SK-N-SH (cell line): Measurements from ENCODE around the gene PTOV1. TPM values are rescaled to one million over a fixed set of nuclear protein-coding genes. Genes with fewer than 3 reads are reported as not detected.

Experiments
- CTCF ChIA-PET: fragments of 300-600, 350-600 bp; formaldehyde crosslinking; extraction: SDS; loops from one replicate; lab custom pipeline; 2021; lab: Yijun Ruan, JAX
- POLR2A ChIA-PET: fragments of 350-600 bp; sonication (Branson Sonifier 250); formaldehyde crosslinking; extraction: SDS; loops from one replicate; lab custom pipeline; 2020; ENCODE audit warnings: antibody characterized with exemption, inconsistent platforms; lab: Yijun Ruan, JAX
- DNase-seq: peaks from one replicate; pipeline ENCODE4 v3.0.0; 2012
- H2AFZ ChIP-seq: fragments of 200-600 bp; sonication (generic); 2 replicates; pipeline ENCODE4 v1.8.1; 2016; ENCODE audit warnings: antibody characterized with exemption, mild to moderate bottlenecking, low read depth
- H3F3A ChIP-seq: fragments of 200-600 bp; sonication (generic); replicated peaks from 2 replicates; pipeline ENCODE3; 2016; ENCODE audit warnings: antibody characterized with exemption, mild to moderate bottlenecking; ENCODE audit not compliant: insufficient read depth
- H3K27ac ChIP-seq, 2 experiments: fragments of 200-500 bp in 1 of 2; fragments of 200-600 bp in 1 of 2; sonication (Bioruptor generic) in 1 of 2; sonication (generic), shearing (Covaris generic) in 1 of 2; 2 replicates each; pipeline versions ENCODE4 v1.5.1 to v1.6.1; 2014 to 2016; ENCODE audit warnings: low read depth in 2 of 2, inconsistent platforms in 1 of 2, low read length in 1 of 2, mild to moderate bottlenecking in 1 of 2, mixed read lengths in 1 of 2
- H3K27me3 ChIP-seq: fragments of 200-600 bp; sonication (generic), shearing (Covaris generic); 2 replicates; pipeline ENCODE4 v1.6.1; 2016; ENCODE audit warnings: mixed run types; ENCODE audit not compliant: insufficient read depth
- H3K36me3 ChIP-seq, 2 experiments: fragments of 200-500 bp in 1 of 2; fragments of 200-600 bp in 1 of 2; sonication (Bioruptor generic) in 1 of 2; sonication (generic) in 1 of 2; replicated peaks in 1 of 2; 2 replicates each; pipeline versions ENCODE3 to v1.5.1; 2014 to 2016; ENCODE audit warnings: low read length in 1 of 2, mild to moderate bottlenecking in 1 of 2; ENCODE audit not compliant: insufficient read depth in 2 of 2, control insufficient read depth in 1 of 2
- H3K4me1 ChIP-seq, 2 experiments: fragments of 200-500 bp in 1 of 2; fragments of 200-600 bp in 1 of 2; sonication (Bioruptor generic) in 1 of 2; sonication (generic), shearing (Covaris generic) in 1 of 2; 2 replicates each; pipeline versions ENCODE4 v1.5.1 to v1.6.1; 2014 to 2016; ENCODE audit warnings: low read depth in 1 of 2, low read length in 1 of 2, mixed run types in 1 of 2; ENCODE audit not compliant: insufficient read depth in 2 of 2, control insufficient read depth in 1 of 2
- H3K4me2 ChIP-seq: fragments of 200-600 bp; sonication (generic), shearing (Covaris generic); 2 replicates; pipeline ENCODE4 v1.6.1; 2017; ENCODE audit warnings: mixed run types
- H3K4me3 ChIP-seq, 2 experiments: fragments of 200-500 bp in 1 of 2; fragments of 200-600 bp in 1 of 2; sonication (Bioruptor generic) in 1 of 2; sonication (generic), shearing (Covaris generic) in 1 of 2; 2 replicates each; pipeline versions ENCODE4 v1.5.1 to v1.8.1; 2014 to 2016; ENCODE audit warnings: low read depth in 2 of 2, inconsistent platforms in 1 of 2, low read length in 1 of 2, mild to moderate bottlenecking in 1 of 2, mixed read lengths in 1 of 2, moderate library complexity in 1 of 2
- H3K79me2 ChIP-seq: fragments of 200-600 bp; sonication (generic); 2 replicates; pipeline ENCODE4 v1.8.1; 2017; ENCODE audit warnings: mild to moderate bottlenecking; ENCODE audit not compliant: insufficient read depth
- H3K9ac ChIP-seq: fragments of 200-600 bp; sonication (generic); 2 replicates; pipeline ENCODE4 v1.6.1; 2017; ENCODE audit warnings: mixed run types
- H3K9me2 ChIP-seq: fragments of 200-600 bp; sonication (generic); 2 replicates; pipeline ENCODE4 v1.6.1; 2017; ENCODE audit warnings: mixed run types
- H3K9me3 ChIP-seq: fragments of 200-600 bp; sonication (generic); 2 replicates; pipeline ENCODE4 v1.6.1; 2017; ENCODE audit warnings: mixed run types, mild to moderate bottlenecking, moderate library complexity
- H4K20me1 ChIP-seq: fragments of 200-600 bp; sonication (generic); 2 replicates; pipeline ENCODE4 v1.6.1; 2017; ENCODE audit warnings: mild to moderate bottlenecking, mixed run types; ENCODE audit not compliant: insufficient read depth
- EP300 ChIP-seq, 2 experiments: IDR thresholded peaks; 2 replicates each; pipeline versions ENCODE4 v1.4.0 to v1.6.1; 2012; ENCODE audit warnings: borderline replicate concordance in 1 of 2, low read depth in 1 of 2, low read length in 1 of 2
- FOSL2 ChIP-seq: IDR thresholded peaks from 2 replicates; pipeline ENCODE4 v1.4.0; 2012; ENCODE audit warnings: low read depth, mild to moderate bottlenecking, moderate library complexity, borderline replicate concordance
- FOXJ3 ChIP-seq: sonication (generic); formaldehyde crosslinking; IDR thresholded peaks from 2 replicates; pipeline ENCODE4 v1.5.1; 2020; ENCODE audit warnings: mild to moderate bottlenecking, missing genetic modification reagents
- GABPA ChIP-seq: IDR thresholded peaks from 2 replicates; pipeline ENCODE4 v1.4.0; 2012; ENCODE audit warnings: low read depth, mild to moderate bottlenecking
- GATA2 ChIP-seq: sonication (generic); formaldehyde crosslinking; IDR thresholded peaks from 2 replicates; pipeline ENCODE4 v1.5.0; 2020; ENCODE audit warnings: mild to moderate bottlenecking, missing genetic modification reagents
- MEF2A ChIP-seq: IDR thresholded peaks from 2 replicates; pipeline ENCODE4 v1.4.0; 2012; ENCODE audit warnings: low read depth, borderline replicate concordance
- NRF1 ChIP-seq: IDR thresholded peaks from 2 replicates; pipeline ENCODE4 v1.6.1; 2012; ENCODE audit warnings: low read depth, mild to moderate bottlenecking, low read length
- POLR2AphosphoS5 ChIP-seq: IDR thresholded peaks from 2 replicates; pipeline ENCODE4 v1.6.1; 2012; ENCODE audit warnings: low read depth, low read length
- RCOR1 ChIP-seq: fragments of 150-350 bp; IDR thresholded peaks from 2 replicates; pipeline ENCODE4 v1.6.1; 2017; ENCODE audit warnings: antibody characterized with exemption, low read length
- REST ChIP-seq: IDR thresholded peaks from 2 replicates; pipeline ENCODE4 v1.6.1; 2012; ENCODE audit warnings: mild to moderate bottlenecking, low read depth, low read length, moderate library complexity
- RXRA ChIP-seq: IDR thresholded peaks from 2 replicates; pipeline ENCODE4 v1.4.0; 2012; ENCODE audit warnings: low read depth, mild to moderate bottlenecking, borderline replicate concordance
- SIN3A ChIP-seq: IDR thresholded peaks from 2 replicates; pipeline ENCODE4 v1.6.1; 2012; ENCODE audit warnings: low read depth, mild to moderate bottlenecking, low read length, moderate library complexity, borderline replicate concordance
- SMC3 ChIP-seq: IDR thresholded peaks from 2 replicates; pipeline ENCODE4 v1.6.1; 2012; ENCODE audit warnings: low read depth, low read length, improper control_type of control experiment
- TAF1 ChIP-seq: IDR thresholded peaks from 2 replicates; pipeline ENCODE4 v1.6.1; 2012; ENCODE audit warnings: low read depth, mild to moderate bottlenecking, low read length, moderate library complexity, borderline replicate concordance
- ZBTB33 ChIP-seq: IDR thresholded peaks from 2 replicates; pipeline ENCODE4 v1.4.0; 2012; ENCODE audit warnings: low read depth, borderline replicate concordance
- WGBS: methylation state at CpG from one replicate; pipeline ENCODE4 v1.1.6; 2017; ENCODE audit warnings: low lambda C conversion rate; 5-methylcytosine and 5-hydroxymethylcytosine counted together
- polyA plus RNA-seq, 3 experiments: library from polyadenylated mRNA; depleted of rRNA; stranded (reverse); fragments of >200 nt; gene quantifications; 2 replicates each; pipeline ENCODE4 v1.2.3, GENCODE V29; 2012

Gene PTOV1
- polyA plus RNA-seq, 1 of the 3 experiments (the other 2 are of a cell fraction) = 95.0 TPM

- Histone ChIP-seq H3K79me2 (no peaks in the 10 kb centered on the region), H3K9me3 (no peaks in the 10 kb centered on the region), H3K9me2 (no peaks in the 10 kb centered on the region), H3K4me2 (no peak overlapping the region), H2AFZ (no peak overlapping the region), H3F3A (peaks cover 10% of the 10 kb centered on the region), H3K36me3 (peaks cover 21 to 34% of the 10 kb centered on the region in 2 experiments), H3K4me1 (peaks cover 0 to 16% of the 10 kb centered on the region in 2 experiments; a peak in 1 of 4 replicates), H3K27ac (peak overlapping the region in 1 of 2 experiments; percentile 65; a peak in 1 of 4 replicates), H4K20me1 (no peaks in the 10 kb centered on the region), H3K9ac (no peak overlapping the region), H3K27me3 (no peaks in the 10 kb centered on the region), H3K4me3 (peak overlapping the region in 1 of 2 experiments; percentile 33; a peak in 1 of 4 replicates)
- no peak for DNase-seq
- WGBS = 89% methylated on average over 20 of the region's 32 CpGs
- ChIA-PET POLR2A (no interaction called here), CTCF (interaction anchor here (0.6 to 1.0 kb wide), 2 partner anchors 9 to 129 kb away, joined by 3 to 4 read pairs; no protein-coding TSS in a partner anchor)
- TF ChIP-seq REST = no peak
- TF ChIP-seq GABPA = no peak
These were observed 49.5 kb upstream of the PTOV1 start for GRCh38 chr19:49801401-49801888.

GRCh38 chr19:49801966-49802661 lies 48.8 kb upstream of the PTOV1 start:
- H3K9me2 ChIP-seq = no peaks in the 10 kb centered on the region
- peak; percentile 97 for DNase-seq
- 28% methylated on average over 29 of the region's 38 CpGs for WGBS
- peak overlapping the region in 1 of 2 experiments; percentile 33; a peak in 1 of 4 replicates for H3K4me3 ChIP-seq
- ChIA-PET POLR2A (interaction anchor here (0.9 kb wide), 1 partner anchor 11 kb away, joined by 7 read pairs; the partner anchor contains the start of gene FUZ), CTCF (interaction anchor here (1.0 kb wide), 1 partner anchor 130 kb away, joined by 4 read pairs; no protein-coding TSS in a partner anchor)
- peak overlapping the region; percentile 34; the same call in 1 of the 2 replicates for H3K4me2 ChIP-seq
- peaks cover 0 to 16% of the 10 kb centered on the region in 2 experiments; a peak in 1 of 4 replicates for H3K4me1 ChIP-seq
- H3K9ac ChIP-seq = no peak overlapping the region
- H3K27me3 ChIP-seq = no peaks in the 10 kb centered on the region
- H3K27ac ChIP-seq = peak overlapping the region in 1 of 2 experiments; percentile 73; a peak in 1 of 4 replicates
- no peaks in the 10 kb centered on the region for H3K9me3 ChIP-seq
- H3K79me2 ChIP-seq = no peaks in the 10 kb centered on the region
- no peak overlapping the region for H2AFZ ChIP-seq
- H4K20me1 ChIP-seq = no peaks in the 10 kb centered on the region
- H3K36me3 ChIP-seq = peaks cover 16 to 29% of the 10 kb centered on the region in 2 experiments
- peaks cover 10% of the 10 kb centered on the region for H3F3A ChIP-seq
- TF ChIP-seq MEF2A = no peak
- no peak for TF ChIP-seq EP300 (IDR thresholded peaks at IDR 0.05; ENCODE audit: borderline replicate concordance in 1 of 2, low read depth in 1 of 2, low read length in 1 of 2)
- TF ChIP-seq FOXJ3 = no peak
- TF ChIP-seq RXRA = no peak
- TF ChIP-seq FOSL2 = no peak
- TF ChIP-seq ZBTB33 = no peak
- TF ChIP-seq GATA2 (CRISPR knock-in tag) = no peak
- TF ChIP-seq RCOR1 = no peak
- TF ChIP-seq TAF1 = no peak
- TF ChIP-seq SMC3 = no peak
- no peak for TF ChIP-seq POLR2AphosphoS5
- TF ChIP-seq SIN3A = no peak
- TF ChIP-seq REST = no peak
- TF ChIP-seq NRF1 = no peak
